H9 (cell line): ENCODE results near the gene SCAF8. TPM values are rescaled to one million over a fixed set of nuclear protein-coding genes. Genes with fewer than 3 reads are reported as not detected.

ENCODE experiments used
- DNase-seq: peaks from one replicate; pipeline ENCODE4 v3.0.0-alpha.2; 2017
- H2AFZ ChIP-seq: one replicate; pipeline ENCODE4 v1.6.1; 2013; ENCODE audit warnings: mild to moderate bottlenecking, low read length, control low read depth, moderate library complexity
- H2AK5ac ChIP-seq: 2 replicates; pipeline ENCODE4 v1.6.1; 2013; ENCODE audit warnings: low read length, control low read depth, mixed read lengths; ENCODE audit not compliant: insufficient read length
- H2BK120ac ChIP-seq: one replicate; pipeline ENCODE4 v1.6.1; 2013; ENCODE audit warnings: low read depth, mild to moderate bottlenecking, low read length, control low read depth, inconsistent platforms; ENCODE audit not compliant: poor library complexity, severe bottlenecking
- H2BK12ac ChIP-seq: 2 replicates; pipeline ENCODE4 v1.6.1; 2013; ENCODE audit warnings: low read length, control low read depth, mixed read lengths, low read depth; ENCODE audit not compliant: insufficient read length
- H2BK15ac ChIP-seq: 2 replicates; pipeline ENCODE4 v1.6.1; 2013; ENCODE audit warnings: low read depth, low read length, control low read depth
- H2BK20ac ChIP-seq: one replicate; pipeline ENCODE4 v1.6.1; 2013; ENCODE audit warnings: low read depth, mild to moderate bottlenecking, low read length, control low read depth, inconsistent platforms; ENCODE audit not compliant: poor library complexity, severe bottlenecking
- H2BK5ac ChIP-seq: 2 replicates; pipeline ENCODE4 v1.6.1; 2013; ENCODE audit warnings: low read length, control low read depth, mixed read lengths; ENCODE audit not compliant: insufficient read length
- H3K14ac ChIP-seq: 2 replicates; pipeline ENCODE4 v1.6.1; 2013; ENCODE audit warnings: low read length, control low read depth; ENCODE audit not compliant: insufficient read depth
- H3K18ac ChIP-seq: 2 replicates; pipeline ENCODE4 v1.6.1; 2013; ENCODE audit warnings: low read depth, mild to moderate bottlenecking, mixed read lengths, low read length, control low read depth; ENCODE audit not compliant: insufficient read length
- H3K23ac ChIP-seq: 2 replicates; pipeline ENCODE4 v1.6.1; 2013; ENCODE audit warnings: low read length, control low read depth, mixed read lengths, low read depth; ENCODE audit not compliant: insufficient read length
- H3K23me2 ChIP-seq: 2 replicates; pipeline ENCODE4 v1.6.1; 2013; ENCODE audit warnings: low read depth, mild to moderate bottlenecking, mixed read lengths, low read length, control low read depth; ENCODE audit not compliant: insufficient read length, poor library complexity, severe bottlenecking
- H3K27ac ChIP-seq: 2 replicates; pipeline ENCODE4 v1.5.1; 2013; ENCODE audit warnings: low read length, control low read depth, mixed read lengths, low read depth; ENCODE audit not compliant: insufficient read length
- H3K27me3 ChIP-seq: 2 replicates; pipeline ENCODE4 v1.6.1; 2013; ENCODE audit warnings: low read length, control low read depth, inconsistent platforms; ENCODE audit not compliant: insufficient read depth
- H3K4ac ChIP-seq: 2 replicates; pipeline ENCODE4 v1.6.1; 2013; ENCODE audit warnings: low read depth, mild to moderate bottlenecking, control low read depth, inconsistent platforms, low read length, moderate library complexity
- H3K4me1 ChIP-seq: 2 replicates; pipeline ENCODE4 v1.6.1; 2013; ENCODE audit warnings: low read length, control low read depth, inconsistent platforms; ENCODE audit not compliant: insufficient read depth
- H3K4me2 ChIP-seq: 2 replicates; pipeline ENCODE4 v1.6.1; 2013; ENCODE audit warnings: low read length, control low read depth, mixed read lengths; ENCODE audit not compliant: insufficient read length, insufficient read depth
- H3K56ac ChIP-seq: 2 replicates; pipeline ENCODE4 v1.6.1; 2013; ENCODE audit warnings: low read depth, mild to moderate bottlenecking, mixed read lengths, low read length, control low read depth; ENCODE audit not compliant: insufficient read length
- H3K79me1 ChIP-seq: 2 replicates; pipeline ENCODE4 v1.6.1; 2013; ENCODE audit warnings: low read depth, mild to moderate bottlenecking, moderate library complexity, low read length, control low read depth, inconsistent platforms; ENCODE audit not compliant: insufficient read depth, poor library complexity, severe bottlenecking
- H3K79me2 ChIP-seq: 2 replicates; pipeline ENCODE4 v1.6.1; 2013; ENCODE audit warnings: low read length, control low read depth, inconsistent platforms; ENCODE audit not compliant: insufficient read depth
- H3K9ac ChIP-seq: 2 replicates; pipeline ENCODE4 v1.6.1; 2013; ENCODE audit warnings: low read length, control low read depth, mixed read lengths; ENCODE audit not compliant: insufficient read length; ENCODE audit errors: extremely low read depth
- H3K9me3 ChIP-seq: one replicate; pipeline ENCODE4 v1.6.1; 2013; ENCODE audit warnings: low read depth, low read length, inconsistent platforms; ENCODE audit not compliant: control insufficient read depth
- H3T11ph ChIP-seq: one replicate; pipeline ENCODE4 v1.6.1; 2013; ENCODE audit warnings: mild to moderate bottlenecking, low read length, control low read depth, inconsistent platforms
- H4K20me1 ChIP-seq: one replicate; pipeline ENCODE4 v1.6.1; 2013; ENCODE audit not compliant: control insufficient read depth, insufficient read length, insufficient read depth
- H4K5ac ChIP-seq: 2 replicates; pipeline ENCODE4 v1.6.1; 2013; ENCODE audit warnings: low read depth, mild to moderate bottlenecking, mixed read lengths, low read length, control low read depth; ENCODE audit not compliant: insufficient read length
- H4K8ac ChIP-seq: replicated peaks from 2 replicates; pipeline ENCODE4 v1.6.1; 2013; ENCODE audit warnings: low read length, control low read depth, mixed read lengths, low read depth; ENCODE audit not compliant: insufficient read length
- H4K91ac ChIP-seq: 2 replicates; pipeline ENCODE4 v1.6.1; 2013; ENCODE audit warnings: low read depth, mild to moderate bottlenecking, moderate library complexity, mixed read lengths, low read length, control low read depth; ENCODE audit not compliant: insufficient read length
- H3K27ac Mint-ChIP-seq, 3 experiments: 2 replicates in 2 of 3; 3 replicates in 1 of 3; pipeline ENCODE4 v1.8.0; 2020 to 2021; ENCODE audit warnings: mixed read lengths in 3 of 3, mild to moderate bottlenecking in 1 of 3, moderate library complexity in 1 of 3
- H3K27me3 Mint-ChIP-seq: 2 replicates; pipeline ENCODE4 v1.8.0; 2021; ENCODE audit warnings: low read depth, mild to moderate bottlenecking, moderate library complexity, mixed read lengths
- H3K36me3 Mint-ChIP-seq, 3 experiments: 2 replicates in 2 of 3; 3 replicates in 1 of 3; pipeline ENCODE4 v1.8.0; 2020 to 2021; ENCODE audit warnings: low read depth in 3 of 3, mixed read lengths in 3 of 3; ENCODE audit not compliant: insufficient read depth in 1 of 3
- H3K4me1 Mint-ChIP-seq, 2 experiments: 2 replicates each; pipeline ENCODE4 v1.8.0; 2020; ENCODE audit warnings: mixed read lengths in 2 of 2
- H3K4me3 Mint-ChIP-seq, 2 experiments: 2 replicates in 1 of 2; 3 replicates in 1 of 2; pipeline ENCODE4 v1.8.0; 2020 to 2021; ENCODE audit warnings: mild to moderate bottlenecking in 2 of 2, mixed read lengths in 2 of 2, moderate library complexity in 1 of 2
- H3K9me3 Mint-ChIP-seq, 2 experiments: 2 replicates in 1 of 2; 3 replicates in 1 of 2; pipeline ENCODE4 v1.8.0; 2020; ENCODE audit warnings: mild to moderate bottlenecking in 2 of 2, mixed read lengths in 2 of 2, moderate library complexity in 1 of 2
- WGBS: extraction: QIAGEN DNeasy Blood & Tissue Kit; methylation state at CpG from one replicate; pipeline ENCODE4 v1.1.7; 2013; ENCODE audit warnings: missing lambda C conversion rate, low lambda C conversion rate, mixed read lengths; ENCODE audit not compliant: insufficient read length; ENCODE audit errors: extremely low coverage; 5-methylcytosine and 5-hydroxymethylcytosine counted together
- total RNA-seq: library from RNA; stranded (reverse); gene quantifications from 2 replicates; pipeline ENCODE4 v1.2.1, GENCODE V29; 2021
- TF ChIP-seq, protein P1 (sequence below): fragments of 200-600 bp; sonication (generic); conservative IDR thresholded peaks from 3 replicates; pipeline ENCODE4 v1.8.0; 2021; ENCODE audit warnings: antibody characterized with exemption, mild to moderate bottlenecking

SCAF8 gene
- total RNA-seq, 1 experiment from 2014 or later, result 78.5 TPM

DNA sequence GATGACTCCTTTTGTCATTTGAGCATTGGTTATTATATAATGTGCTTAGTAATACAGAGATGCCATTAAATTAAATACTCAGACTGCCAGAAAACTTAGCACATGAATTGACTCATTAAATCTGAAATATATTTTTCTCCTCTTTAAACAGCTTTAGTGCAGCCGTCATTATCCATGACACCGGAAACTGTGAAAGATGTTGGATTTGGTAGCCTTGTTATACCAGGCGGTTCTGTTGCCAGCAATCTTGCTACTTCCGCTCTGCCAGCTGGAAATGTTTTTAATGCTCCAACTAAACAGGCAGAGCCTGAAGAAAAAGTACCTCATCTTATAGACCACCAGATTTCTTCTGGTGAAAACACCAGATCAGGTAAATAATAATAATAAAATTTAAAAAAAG lies 97.6 kb downstream of the SCAF8 start:
- no peaks in the 10 kb centered on the region for H3K79me1 ChIP-seq
- Mint-ChIP-seq H3K27ac (no peak overlapping the region), H3K4me1 (no peaks in the 10 kb centered on the region), H3K4me3 (no peak overlapping the region), H3K27me3 (no peaks in the 10 kb centered on the region), H3K36me3 (peaks cover 23 to 57% (median 56%) of the 10 kb centered on the region in 3 experiments; a peak in 6 of 7 replicates), H3K9me3 (no peaks in the 10 kb centered on the region)
- H4K8ac ChIP-seq, result no peak overlapping the region
- H3K4ac ChIP-seq, result no peak overlapping the region
- no peak overlapping the region for H4K91ac ChIP-seq
- H3K9ac ChIP-seq, result no peak overlapping the region
- no peak overlapping the region for H2BK5ac ChIP-seq
- no peak overlapping the region for H4K5ac ChIP-seq
- H3K4me2 ChIP-seq, result no peak overlapping the region
- no peak overlapping the region for H2BK12ac ChIP-seq
- H3K56ac ChIP-seq, result no peak overlapping the region
- H3K23ac ChIP-seq, result no peak overlapping the region
- no peak overlapping the region for H2BK20ac ChIP-seq
- no peak overlapping the region for H3K27ac ChIP-seq
- H3K14ac ChIP-seq, result no peak overlapping the region
- H3K9me3 ChIP-seq, result no peaks in the 10 kb centered on the region
- no peak for DNase-seq
- H2AFZ ChIP-seq, result no peak overlapping the region
- H2AK5ac ChIP-seq, result no peak overlapping the region
- H3K18ac ChIP-seq, result no peak overlapping the region
- H2BK120ac ChIP-seq, result no peak overlapping the region
- no peaks in the 10 kb centered on the region for H3K23me2 ChIP-seq
- H3K27me3 ChIP-seq, result no peaks in the 10 kb centered on the region
- TF ChIP-seq, protein P1, sequence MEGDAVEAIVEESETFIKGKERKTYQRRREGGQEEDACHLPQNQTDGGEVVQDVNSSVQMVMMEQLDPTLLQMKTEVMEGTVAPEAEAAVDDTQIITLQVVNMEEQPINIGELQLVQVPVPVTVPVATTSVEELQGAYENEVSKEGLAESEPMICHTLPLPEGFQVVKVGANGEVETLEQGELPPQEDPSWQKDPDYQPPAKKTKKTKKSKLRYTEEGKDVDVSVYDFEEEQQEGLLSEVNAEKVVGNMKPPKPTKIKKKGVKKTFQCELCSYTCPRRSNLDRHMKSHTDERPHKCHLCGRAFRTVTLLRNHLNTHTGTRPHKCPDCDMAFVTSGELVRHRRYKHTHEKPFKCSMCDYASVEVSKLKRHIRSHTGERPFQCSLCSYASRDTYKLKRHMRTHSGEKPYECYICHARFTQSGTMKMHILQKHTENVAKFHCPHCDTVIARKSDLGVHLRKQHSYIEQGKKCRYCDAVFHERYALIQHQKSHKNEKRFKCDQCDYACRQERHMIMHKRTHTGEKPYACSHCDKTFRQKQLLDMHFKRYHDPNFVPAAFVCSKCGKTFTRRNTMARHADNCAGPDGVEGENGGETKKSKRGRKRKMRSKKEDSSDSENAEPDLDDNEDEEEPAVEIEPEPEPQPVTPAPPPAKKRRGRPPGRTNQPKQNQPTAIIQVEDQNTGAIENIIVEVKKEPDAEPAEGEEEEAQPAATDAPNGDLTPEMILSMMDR, result no peak
- no peak overlapping the region for H2BK15ac ChIP-seq
- no CpG with 5 or more reads among the region's 4 CpGs for WGBS
- no peaks in the 10 kb centered on the region for H4K20me1 ChIP-seq
- H3T11ph ChIP-seq, result no peak overlapping the region
- no peaks in the 10 kb centered on the region for H3K79me2 ChIP-seq
- H3K4me1 ChIP-seq, result no peaks in the 10 kb centered on the region
